ENCODE data around the gene KIAA1671.

Gene KIAA1671

DNA sequence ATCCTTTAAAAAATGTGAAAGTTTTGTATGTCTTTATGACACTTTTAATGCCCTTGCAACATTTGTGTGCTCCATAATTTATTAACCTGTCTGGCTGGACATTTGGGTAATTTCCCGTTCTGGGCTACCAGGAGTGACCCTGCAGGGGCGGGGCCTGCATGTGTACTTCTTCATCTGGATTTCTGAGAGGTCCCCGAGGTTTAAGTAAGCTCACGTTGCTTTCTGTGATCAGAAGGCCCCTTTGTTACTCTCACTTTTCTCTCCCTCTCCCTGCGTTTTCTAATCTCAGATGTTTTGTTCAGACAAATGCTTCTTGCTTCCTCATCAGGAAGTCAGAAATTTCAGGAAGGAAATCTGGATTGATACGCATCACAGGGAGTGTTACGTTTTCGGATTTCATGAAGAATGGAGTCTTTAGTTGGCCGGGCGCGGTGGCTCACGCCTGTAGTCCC lies 168.3 kb downstream of the KIAA1671 start:
- DNase-seq = no peak

DNA sequence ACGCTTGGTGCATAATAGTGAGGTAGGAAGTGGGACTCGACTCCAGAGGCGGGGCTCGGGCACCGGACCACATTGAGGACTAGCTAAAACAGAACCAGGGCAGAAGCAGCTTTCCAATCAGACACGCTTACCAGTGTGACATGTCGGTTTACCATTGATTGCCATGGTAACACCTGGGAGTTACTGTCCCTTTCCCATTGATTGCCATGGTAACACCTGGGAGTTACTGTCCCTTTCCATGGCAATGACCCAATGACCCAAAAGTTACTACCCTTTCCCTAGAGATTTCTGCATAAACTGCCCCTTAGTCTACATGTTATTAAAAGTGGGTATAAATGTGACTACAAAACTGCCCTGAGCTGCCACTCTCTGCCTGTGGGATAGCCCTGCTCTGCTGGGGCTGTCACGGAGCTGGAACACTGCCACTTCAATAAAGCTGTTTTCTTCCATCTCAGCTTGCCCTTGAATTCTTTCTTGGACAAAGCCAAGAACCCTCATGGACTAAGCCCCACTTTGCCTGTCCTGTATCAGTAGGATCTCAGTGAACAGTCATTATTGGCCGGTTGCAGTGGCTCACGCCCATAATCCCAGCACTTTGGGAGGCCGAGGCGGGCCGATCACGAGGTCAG lies 169.7 kb downstream of the KIAA1671 start:
- no peak for DNase-seq

GRCh38 chr22:25123677-25124076 lies 171.2 kb downstream of the KIAA1671 start:
- no peak for DNase-seq

DNA sequence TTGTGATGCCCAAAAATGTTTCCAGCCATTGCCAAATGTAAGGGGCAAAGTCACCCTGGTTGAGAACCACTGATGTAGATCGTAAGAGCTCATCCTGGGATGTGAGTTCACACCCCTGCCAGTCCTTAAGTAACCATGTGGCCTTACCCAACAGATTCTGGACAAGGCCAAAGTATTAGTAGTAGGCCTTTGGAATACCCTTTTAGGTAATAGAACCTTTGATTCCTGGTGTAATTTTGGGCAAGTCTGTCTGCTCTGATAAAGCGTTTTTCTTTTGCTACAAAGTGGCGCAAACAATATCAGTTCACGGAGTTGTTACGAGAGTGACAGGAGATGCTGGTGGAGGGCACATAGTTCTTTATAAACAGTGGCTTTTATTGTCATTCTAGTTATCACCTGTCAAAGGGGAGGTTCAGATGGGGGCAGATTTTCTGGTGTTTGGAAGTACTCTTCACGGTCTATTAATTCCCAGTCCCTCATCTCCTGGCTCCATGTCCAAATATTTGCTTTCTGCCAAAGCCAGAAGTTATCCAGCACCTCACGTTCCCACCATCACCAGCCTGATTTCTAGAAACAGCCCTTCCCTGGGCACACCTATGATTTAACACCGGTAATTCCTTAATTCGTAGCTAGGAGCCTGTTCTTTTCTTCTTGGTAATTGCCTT lies 173.3 kb downstream of the KIAA1671 start:
- DNase-seq = no peak

DNA sequence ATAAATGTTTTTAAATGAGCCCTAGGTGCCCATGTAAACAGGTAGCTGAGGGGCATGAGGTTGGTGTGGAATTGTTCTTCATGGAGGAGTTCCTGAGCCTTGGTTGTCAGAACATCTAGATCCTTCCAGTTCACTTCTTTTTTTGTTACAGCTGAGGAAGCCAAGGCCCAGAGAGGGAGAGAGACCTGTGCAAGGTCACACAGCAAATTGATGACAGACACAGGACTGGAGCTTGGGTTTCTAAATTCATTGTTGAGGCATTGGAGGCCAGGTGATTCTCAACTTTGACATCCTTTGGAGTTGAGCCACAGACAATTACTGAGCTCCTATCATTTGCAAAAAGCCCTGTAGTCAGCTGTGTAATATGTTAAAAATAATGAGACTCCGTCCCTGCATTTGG lies 174.0 kb downstream of the KIAA1671 start:
- DNase-seq = no peak

GRCh38 chr22:25127318-25127717 lies 174.8 kb downstream of the KIAA1671 start:
- no peak for DNase-seq

DNA sequence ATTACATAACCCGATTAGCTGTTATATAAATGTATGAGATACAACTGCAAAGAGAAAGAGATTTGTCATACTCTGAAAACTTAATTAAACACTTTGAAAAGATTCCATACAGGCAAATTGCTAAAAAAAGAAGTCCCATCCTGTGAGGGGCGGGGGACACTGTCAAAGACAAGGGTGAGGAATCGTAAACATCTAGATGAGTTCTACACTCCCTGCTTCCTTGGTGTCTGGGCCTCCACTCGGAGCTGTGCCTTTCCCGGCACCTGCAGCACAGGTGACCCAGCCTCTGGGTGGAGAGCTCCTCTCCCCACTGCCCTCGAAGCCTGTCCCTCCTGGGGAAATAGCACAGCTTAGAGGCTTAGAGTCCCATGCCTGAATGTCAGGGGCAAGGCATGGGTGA lies 177.9 kb downstream of the KIAA1671 start:
- DNase-seq = no peak

GRCh38 chr22:25131198-25131887 lies 178.8 kb downstream of the KIAA1671 start:
- DNase-seq = no peak

DNA sequence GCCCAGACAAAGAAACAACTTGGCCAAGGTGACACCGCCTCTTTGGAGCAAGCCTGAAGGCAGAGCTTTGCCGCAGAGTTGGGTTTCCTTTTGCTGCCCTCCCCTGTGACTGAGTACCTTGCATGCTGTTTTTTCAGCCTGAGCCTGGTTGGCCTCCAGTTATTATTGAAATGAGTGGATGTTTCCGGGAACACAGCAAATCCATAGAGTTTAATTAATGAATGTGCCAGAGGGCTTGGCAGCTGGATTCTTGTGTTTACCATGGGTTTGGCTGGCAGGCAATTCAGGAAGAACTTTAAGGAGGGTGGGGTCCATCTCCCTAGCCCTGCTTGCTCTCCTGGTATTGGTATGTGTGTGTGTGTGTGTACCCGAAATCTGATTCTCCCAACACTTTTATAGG lies 181.5 kb downstream of the KIAA1671 start:
- DNase-seq = no peak

GRCh38 chr22:25134451-25134850 lies 181.9 kb downstream of the KIAA1671 start:
- DNase-seq = no peak

- no peak for DNase-seq
Measured at GRCh38 chr22:25136953-25137576, 184.5 kb downstream of the KIAA1671 start.

- no peak for DNase-seq
Measured at GRCh38 chr22:25137577-25138525, 185.3 kb downstream of the KIAA1671 start.

- DNase-seq = no peak
Measured at GRCh38 chr22:25139062-25139461, 186.5 kb downstream of the KIAA1671 start.

- no peak for DNase-seq
Measured at GRCh38 chr22:25142102-25142501, 189.6 kb downstream of the KIAA1671 start.

DNA sequence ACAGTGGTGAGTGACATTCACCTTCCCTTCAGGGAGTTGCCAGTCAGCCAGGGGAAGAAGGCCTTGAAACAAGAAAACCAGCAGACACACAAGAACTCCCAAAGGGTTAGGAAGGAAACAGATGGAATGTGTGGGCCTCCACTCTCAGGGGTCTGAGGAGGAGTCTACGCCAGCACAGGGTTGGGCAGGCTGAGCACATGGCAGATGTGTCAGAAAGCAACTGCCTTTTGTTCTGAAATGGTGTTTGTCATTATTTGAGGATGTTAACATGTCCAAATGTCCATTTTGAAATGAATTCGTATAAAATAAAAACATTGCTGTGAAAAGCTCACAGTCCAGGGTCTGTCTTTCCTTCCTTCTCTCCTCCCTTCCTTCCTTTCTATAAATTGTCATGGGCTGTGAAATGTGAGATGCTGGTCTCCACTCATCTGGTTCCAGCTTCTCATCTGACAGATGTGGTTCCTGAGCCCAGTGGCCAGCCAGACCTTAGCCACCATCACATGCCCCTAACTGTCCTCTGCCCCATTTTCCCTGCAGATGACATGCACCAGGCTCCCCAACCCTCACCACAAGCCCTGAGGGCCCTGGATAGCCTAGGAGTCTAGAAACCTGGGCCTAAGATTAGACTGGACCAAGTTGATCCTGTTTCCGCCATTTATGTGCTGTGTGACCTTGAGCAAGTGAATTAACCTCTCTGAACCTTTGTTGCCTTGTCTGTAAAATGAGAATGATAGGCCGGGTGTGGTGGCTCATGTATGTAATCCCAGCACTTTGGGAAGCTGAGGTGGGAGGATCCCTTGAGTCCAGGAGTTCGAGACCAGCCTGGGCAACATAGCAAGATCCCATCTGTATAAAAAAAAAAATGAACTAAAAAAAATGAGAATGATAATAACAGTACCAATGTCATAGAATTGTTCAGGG lies 190.9 kb downstream of the KIAA1671 start:
- no peak for DNase-seq

GRCh38 chr22:25144522-25144921 lies 192.0 kb downstream of the KIAA1671 start:
- no peak for DNase-seq

DNA sequence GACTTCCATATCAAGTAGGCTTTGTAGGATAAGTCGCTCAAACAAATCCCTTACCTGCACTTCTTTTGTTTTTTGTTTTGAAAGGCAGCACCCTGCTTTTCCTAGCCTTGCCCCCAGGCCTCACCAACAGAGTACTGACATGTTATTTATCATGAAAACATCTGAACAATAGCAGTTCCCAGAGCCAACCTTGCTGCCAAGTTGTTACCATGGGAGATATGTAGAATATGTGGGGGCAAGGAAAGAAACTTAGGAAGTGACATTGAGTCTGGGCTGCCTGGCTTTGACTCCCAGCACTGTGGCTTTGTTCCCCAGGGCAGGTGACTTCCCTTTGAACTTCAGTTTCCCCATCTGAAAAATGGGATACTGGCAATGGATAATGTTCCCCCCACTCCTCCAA lies 193.8 kb downstream of the KIAA1671 start:
- DNase-seq = no peak

DNA sequence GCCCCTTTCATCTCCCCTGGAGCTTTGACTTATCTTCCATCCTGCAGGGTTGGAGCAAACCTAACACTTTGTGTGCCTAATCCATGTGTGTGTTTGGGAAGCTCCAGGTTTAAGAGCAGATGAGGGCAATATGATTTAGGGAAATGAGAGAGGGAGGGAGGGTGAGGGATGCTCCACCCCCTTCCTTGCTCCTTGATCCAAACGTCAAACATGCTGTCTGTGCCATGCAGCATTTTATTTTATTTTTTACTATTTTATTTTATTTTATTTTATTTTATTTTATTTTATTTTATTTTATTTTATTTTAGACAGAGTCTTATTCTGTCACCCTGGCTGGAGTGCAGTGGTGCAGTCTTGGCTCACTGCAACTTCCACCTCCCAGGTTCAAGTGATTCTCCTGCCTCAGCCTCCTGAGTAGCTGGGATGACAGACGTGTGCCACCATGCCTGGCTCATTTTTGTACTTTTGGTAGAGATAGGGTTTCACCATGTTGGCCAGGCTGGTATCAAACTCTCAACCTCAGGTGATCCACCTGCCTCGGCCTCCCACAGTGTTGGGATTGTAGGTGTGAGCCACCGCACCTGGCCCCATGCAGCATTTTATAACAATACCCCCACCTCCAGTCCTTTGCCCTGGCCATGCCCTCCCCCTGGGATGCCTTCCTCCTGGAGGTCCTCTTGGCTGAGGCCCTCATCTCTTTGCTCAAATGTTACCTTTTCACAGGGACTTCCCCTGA lies 194.6 kb downstream of the KIAA1671 start:
- DNase-seq = no peak

DNA sequence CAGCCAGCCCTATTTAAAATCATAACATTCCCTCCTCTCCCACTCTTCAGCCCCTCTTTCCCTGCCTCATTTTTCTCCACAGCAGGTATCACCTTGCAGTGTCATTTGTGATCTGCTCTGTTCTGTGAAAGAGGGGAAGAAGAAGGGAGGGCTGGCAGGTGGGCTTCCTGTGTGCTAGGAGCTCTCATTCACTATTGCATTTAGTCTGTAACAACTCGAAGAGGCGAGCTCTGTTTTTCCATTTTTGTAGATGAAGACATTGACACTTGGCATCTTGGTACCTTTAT lies 195.1 kb downstream of the KIAA1671 start:
- no peak for DNase-seq

DNA sequence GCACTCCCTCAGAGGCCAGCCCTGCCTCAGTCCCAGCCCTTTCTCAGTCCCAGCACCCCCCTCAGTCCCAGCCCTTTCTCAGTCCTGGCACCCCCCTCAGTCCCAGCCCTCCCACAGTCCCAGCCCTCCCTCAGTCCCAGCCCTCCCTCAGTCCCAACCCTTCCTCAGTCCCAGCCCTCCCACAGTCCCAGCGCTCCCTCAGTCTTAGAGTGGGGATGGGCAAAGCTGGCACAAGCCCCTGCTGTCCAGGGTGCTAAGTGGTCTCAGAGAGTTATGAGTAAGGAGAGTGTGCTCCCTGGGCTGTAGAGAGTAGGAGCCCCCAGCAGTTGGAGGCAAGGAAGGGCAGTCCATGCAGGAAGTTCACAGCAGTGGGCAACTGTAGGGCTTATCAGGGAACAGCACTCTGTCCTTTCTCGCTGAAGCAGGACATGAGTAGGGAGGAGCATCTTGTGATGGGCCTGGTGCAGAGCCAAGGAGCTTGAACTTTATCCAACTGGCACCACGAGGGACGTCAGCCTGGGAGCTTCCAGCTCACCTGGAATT lies 195.7 kb downstream of the KIAA1671 start:
- DNase-seq = no peak

- DNase-seq = no peak
Measured at GRCh38 chr22:25149014-25149413, 196.5 kb downstream of the KIAA1671 start.

Measured in CD4-positive, alpha-beta T cell treated with Interferon alpha-2 for 1 hour (primary cell).